Nephron (organoid): ENCODE data around the gene CAMTA1.
A peak's percentile ranks its signal among the peaks of the same experiment; 100 is the strongest.

Experiments
- H3K27ac Mint-ChIP-seq, 3 experiments: 2 replicates each; pipeline ENCODE4 v1.8.0; 2020; ENCODE audit warnings: mixed read lengths in 3 of 3, mild to moderate bottlenecking in 2 of 3, moderate library complexity in 1 of 3
- H3K27me3 Mint-ChIP-seq: 2 replicates; pipeline ENCODE4 v1.8.0; 2021; ENCODE audit warnings: low read depth, mild to moderate bottlenecking, moderate library complexity, mixed read lengths
- H3K36me3 Mint-ChIP-seq: 2 replicates; pipeline ENCODE4 v1.8.0; 2020; ENCODE audit warnings: low read depth, mixed read lengths
- H3K4me1 Mint-ChIP-seq: 2 replicates; pipeline ENCODE4 v1.8.0; 2020; ENCODE audit warnings: mixed read lengths
- H3K4me3 Mint-ChIP-seq, 3 experiments: 2 replicates each; pipeline ENCODE4 v1.8.0; 2020; ENCODE audit warnings: mild to moderate bottlenecking in 3 of 3, mixed read lengths in 3 of 3, moderate library complexity in 2 of 3
- H3K9me3 Mint-ChIP-seq: 2 replicates; pipeline ENCODE4 v1.8.0; 2020; ENCODE audit warnings: mixed read lengths
- TF ChIP-seq, protein P1 (sequence below), 3 experiments: fragments of 200-600 bp; sonication (generic); IDR thresholded peaks; one replicate each; pipeline ENCODE4 v1.5.0; 2021; ENCODE audit warnings: antibody characterized with exemption in 3 of 3; ENCODE audit not compliant: unreplicated experiment in 3 of 3

Gene CAMTA1

DNA sequence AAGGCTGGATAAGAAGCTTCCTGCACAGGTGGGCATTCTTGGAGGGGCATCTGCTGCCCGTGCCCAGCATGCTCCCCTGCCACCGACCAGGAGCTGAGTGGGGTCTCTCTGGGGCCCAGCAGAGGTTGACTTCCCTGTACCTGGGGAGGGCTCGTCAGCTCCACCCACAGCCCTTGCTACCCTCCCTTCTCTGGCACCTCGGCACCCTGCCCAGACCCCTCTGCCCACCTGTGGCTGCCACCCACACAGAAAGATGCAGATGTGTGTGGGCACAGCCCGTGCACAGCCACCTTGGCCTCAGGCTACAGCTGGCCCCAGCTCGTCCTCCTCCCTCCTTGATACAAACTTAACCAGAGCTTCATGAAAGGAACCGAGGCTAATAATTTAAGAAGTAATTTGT, 744.7 kb downstream of the CAMTA1 start:
- H3K4me1 Mint-ChIP-seq: peaks cover 31% of the 10 kb centered on the region
- TF ChIP-seq, protein P1, sequence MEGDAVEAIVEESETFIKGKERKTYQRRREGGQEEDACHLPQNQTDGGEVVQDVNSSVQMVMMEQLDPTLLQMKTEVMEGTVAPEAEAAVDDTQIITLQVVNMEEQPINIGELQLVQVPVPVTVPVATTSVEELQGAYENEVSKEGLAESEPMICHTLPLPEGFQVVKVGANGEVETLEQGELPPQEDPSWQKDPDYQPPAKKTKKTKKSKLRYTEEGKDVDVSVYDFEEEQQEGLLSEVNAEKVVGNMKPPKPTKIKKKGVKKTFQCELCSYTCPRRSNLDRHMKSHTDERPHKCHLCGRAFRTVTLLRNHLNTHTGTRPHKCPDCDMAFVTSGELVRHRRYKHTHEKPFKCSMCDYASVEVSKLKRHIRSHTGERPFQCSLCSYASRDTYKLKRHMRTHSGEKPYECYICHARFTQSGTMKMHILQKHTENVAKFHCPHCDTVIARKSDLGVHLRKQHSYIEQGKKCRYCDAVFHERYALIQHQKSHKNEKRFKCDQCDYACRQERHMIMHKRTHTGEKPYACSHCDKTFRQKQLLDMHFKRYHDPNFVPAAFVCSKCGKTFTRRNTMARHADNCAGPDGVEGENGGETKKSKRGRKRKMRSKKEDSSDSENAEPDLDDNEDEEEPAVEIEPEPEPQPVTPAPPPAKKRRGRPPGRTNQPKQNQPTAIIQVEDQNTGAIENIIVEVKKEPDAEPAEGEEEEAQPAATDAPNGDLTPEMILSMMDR (IDR thresholded peaks at IDR 0.05; ENCODE audit: unreplicated experiment in 3 of 3): no peak
- H3K4me3 Mint-ChIP-seq: no peak overlapping the region
- no peaks in the 10 kb centered on the region for H3K9me3 Mint-ChIP-seq
- H3K36me3 Mint-ChIP-seq: no peaks in the 10 kb centered on the region
- peaks cover 32% of the 10 kb centered on the region for H3K27me3 Mint-ChIP-seq
- no peak overlapping the region for H3K27ac Mint-ChIP-seq

DNA sequence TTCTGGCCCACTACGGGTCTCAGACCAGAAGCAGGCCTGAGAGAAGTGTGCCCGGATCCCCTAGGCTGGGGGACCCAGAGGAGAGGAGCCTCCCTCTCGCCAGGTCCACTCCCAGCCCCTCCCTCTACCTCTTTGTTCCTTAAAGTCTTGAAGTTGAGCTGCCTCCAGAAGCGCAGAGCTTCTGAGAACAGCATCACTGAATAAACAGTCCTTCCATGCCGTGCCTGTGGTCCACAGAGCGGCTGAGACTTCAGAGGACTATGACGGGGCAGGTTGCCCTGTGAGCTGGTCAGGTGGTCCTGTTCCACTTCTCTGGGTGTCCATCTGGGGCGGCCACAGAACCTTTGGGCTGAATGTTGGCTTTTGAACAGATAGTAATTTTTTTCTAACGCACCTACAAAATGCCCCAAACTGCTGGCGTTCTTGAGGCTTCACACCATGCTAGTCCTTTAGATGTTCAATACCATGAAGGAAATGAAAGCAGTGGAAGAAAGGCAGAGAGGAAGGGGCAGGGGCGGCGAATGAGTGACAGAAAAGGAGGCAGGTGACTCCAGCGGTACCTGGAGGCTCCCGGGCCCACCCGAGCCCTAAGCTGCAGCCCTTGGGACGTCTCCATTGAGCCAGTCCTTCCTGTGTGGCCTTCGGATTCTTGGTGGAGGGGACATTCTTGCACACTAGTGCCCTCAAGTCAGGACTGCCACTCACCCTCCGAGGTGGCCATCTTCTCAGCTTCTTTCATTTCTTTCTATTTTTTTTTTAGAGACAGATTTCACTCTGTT, 746.5 kb downstream of the CAMTA1 start:
- Mint-ChIP-seq H3K36me3 (no peaks in the 10 kb centered on the region), H3K9me3 (no peaks in the 10 kb centered on the region), H3K4me3 (no peak overlapping the region), H3K27me3 (peaks cover 29% of the 10 kb centered on the region), H3K27ac (no peak overlapping the region), H3K4me1 (peaks cover 41% of the 10 kb centered on the region)
- TF ChIP-seq, protein P1 (IDR thresholded peaks at IDR 0.05; ENCODE audit: unreplicated experiment in 3 of 3): no peak

DNA sequence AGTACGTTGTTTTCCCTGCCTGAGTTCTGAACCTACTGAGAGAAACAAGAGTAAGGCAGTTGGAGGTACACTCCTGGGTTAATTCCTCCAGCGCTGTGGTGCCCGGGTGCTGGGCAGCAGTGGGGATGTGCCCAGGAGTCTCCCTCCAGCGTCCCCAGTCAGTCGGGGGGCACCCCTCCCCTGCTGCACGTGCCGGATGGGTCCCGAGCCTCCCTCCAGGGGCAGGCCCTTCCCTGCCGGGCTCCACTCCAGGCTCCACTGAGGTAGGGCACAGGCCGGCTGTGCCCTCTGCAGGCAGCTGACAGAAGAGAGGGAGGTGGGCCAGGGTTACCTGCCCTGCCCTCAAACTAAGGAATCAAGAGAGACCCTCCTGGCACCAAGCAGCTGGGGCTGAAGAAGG, 747.8 kb downstream of the CAMTA1 start:
- Mint-ChIP-seq H3K4me3 (no peak overlapping the region), H3K27me3 (peaks cover 28% of the 10 kb centered on the region), H3K36me3 (no peaks in the 10 kb centered on the region), H3K4me1 (peaks cover 50% of the 10 kb centered on the region), H3K9me3 (no peaks in the 10 kb centered on the region), H3K27ac (peak overlapping the region in 2 of 3 experiments; percentile 28 to 45)
- TF ChIP-seq, protein P1 (IDR thresholded peaks at IDR 0.05; ENCODE audit: unreplicated experiment in 3 of 3): no peak

DNA sequence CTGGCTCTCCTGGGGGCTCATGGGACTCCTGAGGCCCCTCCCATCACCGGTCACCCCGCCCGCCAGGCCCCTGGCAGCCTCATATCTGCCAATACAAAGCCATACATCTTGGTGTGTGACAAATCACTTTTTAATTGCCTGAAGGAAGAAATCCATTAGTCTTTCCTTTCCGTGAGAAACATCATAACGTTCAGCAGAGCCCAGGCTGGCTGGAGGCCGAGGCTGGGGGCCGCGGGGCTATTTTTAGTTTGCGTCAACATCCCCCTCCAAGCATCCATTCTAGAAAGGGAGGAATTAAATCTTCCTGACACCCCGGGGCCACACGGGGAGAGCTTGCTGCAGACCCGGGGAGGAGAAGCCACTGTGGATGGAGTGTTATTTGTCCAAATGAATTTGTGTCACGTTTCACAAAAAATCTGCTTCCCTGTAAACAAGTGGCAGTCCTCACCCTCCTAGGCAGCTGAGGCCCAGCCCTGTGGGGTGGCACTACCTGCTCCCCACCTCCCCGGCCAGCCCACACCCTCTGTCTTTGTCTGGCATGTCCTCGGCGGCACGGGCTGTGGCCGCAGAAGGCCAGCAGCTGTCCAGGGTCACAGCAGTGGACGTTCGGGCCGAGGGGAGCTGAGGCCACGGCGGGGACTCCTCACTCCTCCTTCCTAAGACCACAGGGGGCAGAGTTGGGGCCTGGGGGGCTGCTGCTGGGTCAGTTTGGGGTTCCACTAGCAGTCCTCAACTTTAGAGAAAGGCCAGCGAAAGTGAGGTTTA, 749.0 kb downstream of the CAMTA1 start:
- TF ChIP-seq, protein P1 (IDR thresholded peaks at IDR 0.05; ENCODE audit: unreplicated experiment in 3 of 3): no peak
- Mint-ChIP-seq H3K9me3 (no peaks in the 10 kb centered on the region), H3K36me3 (no peaks in the 10 kb centered on the region), H3K4me3 (peak overlapping the region; percentile 44 to 54 (median 46)), H3K27me3 (peaks cover 40% of the 10 kb centered on the region), H3K27ac (peak overlapping the region; percentile 87 to 97 (median 94)), H3K4me1 (peaks cover 49% of the 10 kb centered on the region)

DNA sequence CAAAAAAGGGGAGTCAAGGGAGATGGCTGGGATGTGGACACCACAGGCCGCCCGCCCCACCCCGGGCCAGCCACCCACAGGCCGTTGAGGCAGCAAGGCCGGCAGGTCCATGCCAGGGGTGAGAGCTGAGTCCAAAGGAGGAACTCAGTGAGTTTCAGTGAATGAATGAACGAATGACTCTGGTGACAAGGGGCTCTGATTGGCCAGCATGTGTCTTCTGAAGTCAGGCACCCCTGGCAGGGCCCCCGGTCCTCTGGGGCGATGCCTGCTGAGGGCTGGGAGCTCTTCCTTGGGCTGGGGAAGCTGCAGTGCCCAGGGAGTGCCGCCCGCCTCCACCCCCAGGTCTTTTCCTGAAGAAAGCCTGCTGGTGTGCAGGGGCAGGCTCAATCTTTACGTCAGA, 749.8 kb downstream of the CAMTA1 start:
- Mint-ChIP-seq H3K4me3 (no peak overlapping the region), H3K27me3 (peaks cover 40% of the 10 kb centered on the region), H3K4me1 (peaks cover 53% of the 10 kb centered on the region), H3K27ac (peak overlapping the region in 1 of 3 experiments; percentile 94), H3K9me3 (no peaks in the 10 kb centered on the region), H3K36me3 (no peaks in the 10 kb centered on the region)
- TF ChIP-seq, protein P1 (IDR thresholded peaks at IDR 0.05; ENCODE audit: unreplicated experiment in 3 of 3): no peak
